GM06990 (cell line): Measurements from ENCODE around the gene ARHGAP25.
A peak's percentile ranks its signal among the peaks of the same experiment; 100 is the strongest.

Experiments
- DNase-seq: peaks from one replicate; pipeline ENCODE4 v3.0.0-alpha.2; 2011; ENCODE audit not compliant: insufficient read length; ENCODE audit errors: extremely low read depth
- H3K27me3 ChIP-seq: replicated peaks from 2 replicates; pipeline ENCODE4 v1.6.0; 2011; ENCODE audit warnings: low read length; ENCODE audit not compliant: control insufficient read depth, insufficient read depth
- H3K36me3 ChIP-seq: 2 replicates; pipeline ENCODE4 v1.5.1; 2011; ENCODE audit warnings: low read length; ENCODE audit not compliant: control insufficient read depth, insufficient read depth
- H3K4me3 ChIP-seq: replicated peaks from 2 replicates; pipeline ENCODE4 v1.5.1; 2011; ENCODE audit warnings: low read depth, mild to moderate bottlenecking, control low read depth, low read length
- TF ChIP-seq, protein P1 (sequence below): IDR thresholded peaks from 2 replicates; pipeline ENCODE4 v1.5.1; 2011; ENCODE audit warnings: low read length, control low read depth, mild to moderate bottlenecking, inconsistent platforms; ENCODE audit not compliant: insufficient read depth, poor library complexity, severe bottlenecking

Gene ARHGAP25

DNA sequence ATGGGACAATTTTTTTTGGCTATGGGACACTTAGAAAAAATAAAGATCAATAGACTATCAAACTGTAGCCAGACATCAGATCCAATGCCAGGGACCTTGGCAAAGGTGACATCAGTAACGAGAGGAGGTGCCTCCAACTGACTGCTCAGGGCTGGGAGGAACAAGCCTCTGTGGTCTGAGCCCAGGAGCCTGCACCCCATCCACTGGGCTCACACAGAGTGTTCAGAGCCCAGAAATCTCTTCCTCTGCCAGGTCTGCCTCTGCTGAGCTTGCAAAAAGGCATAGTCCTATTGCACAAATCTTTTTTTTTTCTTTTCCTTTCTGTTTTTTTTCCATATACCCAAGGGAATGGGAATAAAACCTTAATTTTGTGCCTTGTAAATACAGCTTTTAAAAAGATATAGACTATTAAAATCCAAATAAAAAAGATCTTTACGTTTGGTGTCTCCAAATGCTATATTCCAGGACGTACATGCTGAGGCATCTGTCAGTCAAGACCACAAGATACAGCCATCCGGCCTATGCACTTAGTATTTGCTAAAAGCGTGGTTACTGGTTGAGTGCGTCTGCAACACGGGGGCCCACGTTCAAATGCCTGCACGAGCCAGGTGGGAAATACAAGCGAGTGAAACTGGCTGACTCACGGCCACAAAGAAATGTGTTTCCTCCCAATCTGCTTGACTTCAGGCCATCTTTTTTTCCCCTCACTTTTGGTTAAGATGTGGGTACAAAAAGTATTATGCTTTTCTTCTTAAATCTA is 7.8 kb upstream of the ARHGAP25 start:
- H3K27me3 ChIP-seq: no peaks in the 10 kb centered on the region
- H3K4me3 ChIP-seq: no peak overlapping the region
- DNase-seq: peak; percentile 75
- TF ChIP-seq, protein P1, sequence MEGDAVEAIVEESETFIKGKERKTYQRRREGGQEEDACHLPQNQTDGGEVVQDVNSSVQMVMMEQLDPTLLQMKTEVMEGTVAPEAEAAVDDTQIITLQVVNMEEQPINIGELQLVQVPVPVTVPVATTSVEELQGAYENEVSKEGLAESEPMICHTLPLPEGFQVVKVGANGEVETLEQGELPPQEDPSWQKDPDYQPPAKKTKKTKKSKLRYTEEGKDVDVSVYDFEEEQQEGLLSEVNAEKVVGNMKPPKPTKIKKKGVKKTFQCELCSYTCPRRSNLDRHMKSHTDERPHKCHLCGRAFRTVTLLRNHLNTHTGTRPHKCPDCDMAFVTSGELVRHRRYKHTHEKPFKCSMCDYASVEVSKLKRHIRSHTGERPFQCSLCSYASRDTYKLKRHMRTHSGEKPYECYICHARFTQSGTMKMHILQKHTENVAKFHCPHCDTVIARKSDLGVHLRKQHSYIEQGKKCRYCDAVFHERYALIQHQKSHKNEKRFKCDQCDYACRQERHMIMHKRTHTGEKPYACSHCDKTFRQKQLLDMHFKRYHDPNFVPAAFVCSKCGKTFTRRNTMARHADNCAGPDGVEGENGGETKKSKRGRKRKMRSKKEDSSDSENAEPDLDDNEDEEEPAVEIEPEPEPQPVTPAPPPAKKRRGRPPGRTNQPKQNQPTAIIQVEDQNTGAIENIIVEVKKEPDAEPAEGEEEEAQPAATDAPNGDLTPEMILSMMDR: no peak
- H3K36me3 ChIP-seq: no peaks in the 10 kb centered on the region

DNA sequence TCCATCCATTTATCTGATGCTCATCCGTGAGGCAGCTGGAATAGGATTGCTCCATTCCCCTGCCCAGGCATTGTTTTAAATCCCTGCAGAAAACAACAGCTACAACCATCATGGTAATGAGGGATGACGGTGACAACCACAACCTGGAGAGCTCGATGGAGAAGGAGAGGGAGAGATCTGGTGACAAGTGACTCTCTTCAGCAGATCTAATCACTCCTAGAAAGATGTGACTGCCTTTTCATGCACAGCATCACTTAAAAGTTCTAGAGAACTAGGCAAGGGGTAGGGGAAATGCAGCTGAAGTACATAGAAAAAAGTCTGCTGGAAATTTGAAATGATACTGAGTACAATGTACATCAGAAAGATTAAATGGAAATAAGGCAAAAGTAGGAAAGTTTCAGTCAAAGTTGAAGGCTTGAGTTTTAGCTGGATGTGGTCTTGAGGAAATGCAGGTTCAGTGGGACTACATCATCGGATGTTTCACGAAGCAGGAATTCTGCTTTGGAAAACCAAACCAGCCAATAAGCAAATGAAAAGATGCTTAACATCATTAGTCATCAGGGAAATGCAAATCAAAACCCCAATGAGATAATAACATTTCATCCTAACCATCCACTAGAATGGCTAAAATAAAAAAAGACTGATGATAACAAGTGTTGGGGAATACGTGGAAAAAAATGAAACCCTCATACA is 6.8 kb upstream of the ARHGAP25 start:
- no peak overlapping the region for H3K4me3 ChIP-seq
- H3K36me3 ChIP-seq: no peaks in the 10 kb centered on the region
- H3K27me3 ChIP-seq: no peaks in the 10 kb centered on the region
- no peak for DNase-seq
- TF ChIP-seq, protein P1: no peak

DNA sequence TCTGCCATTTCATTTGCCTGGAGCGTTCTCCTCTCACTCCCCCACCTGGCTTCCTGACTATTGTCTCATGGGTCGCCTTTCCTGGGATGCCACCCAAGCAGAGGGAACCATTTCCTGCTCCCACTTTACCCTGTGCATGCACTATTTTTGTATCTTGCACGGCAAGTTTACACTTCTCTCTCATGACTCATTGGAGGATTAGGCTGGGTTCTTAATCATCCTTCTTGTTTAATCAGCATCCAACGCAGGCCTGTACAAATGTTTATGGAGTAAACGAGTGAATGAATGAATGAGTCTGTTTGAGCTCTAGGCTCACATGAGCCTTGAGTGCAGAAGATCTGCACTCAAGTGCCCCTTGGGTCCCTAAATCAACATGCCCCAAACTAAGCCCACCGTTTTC is 3.8 kb upstream of the ARHGAP25 start:
- no peak overlapping the region for H3K4me3 ChIP-seq
- H3K27me3 ChIP-seq: no peaks in the 10 kb centered on the region
- H3K36me3 ChIP-seq: no peaks in the 10 kb centered on the region
- DNase-seq: no peak
- TF ChIP-seq, protein P1: no peak

DNA sequence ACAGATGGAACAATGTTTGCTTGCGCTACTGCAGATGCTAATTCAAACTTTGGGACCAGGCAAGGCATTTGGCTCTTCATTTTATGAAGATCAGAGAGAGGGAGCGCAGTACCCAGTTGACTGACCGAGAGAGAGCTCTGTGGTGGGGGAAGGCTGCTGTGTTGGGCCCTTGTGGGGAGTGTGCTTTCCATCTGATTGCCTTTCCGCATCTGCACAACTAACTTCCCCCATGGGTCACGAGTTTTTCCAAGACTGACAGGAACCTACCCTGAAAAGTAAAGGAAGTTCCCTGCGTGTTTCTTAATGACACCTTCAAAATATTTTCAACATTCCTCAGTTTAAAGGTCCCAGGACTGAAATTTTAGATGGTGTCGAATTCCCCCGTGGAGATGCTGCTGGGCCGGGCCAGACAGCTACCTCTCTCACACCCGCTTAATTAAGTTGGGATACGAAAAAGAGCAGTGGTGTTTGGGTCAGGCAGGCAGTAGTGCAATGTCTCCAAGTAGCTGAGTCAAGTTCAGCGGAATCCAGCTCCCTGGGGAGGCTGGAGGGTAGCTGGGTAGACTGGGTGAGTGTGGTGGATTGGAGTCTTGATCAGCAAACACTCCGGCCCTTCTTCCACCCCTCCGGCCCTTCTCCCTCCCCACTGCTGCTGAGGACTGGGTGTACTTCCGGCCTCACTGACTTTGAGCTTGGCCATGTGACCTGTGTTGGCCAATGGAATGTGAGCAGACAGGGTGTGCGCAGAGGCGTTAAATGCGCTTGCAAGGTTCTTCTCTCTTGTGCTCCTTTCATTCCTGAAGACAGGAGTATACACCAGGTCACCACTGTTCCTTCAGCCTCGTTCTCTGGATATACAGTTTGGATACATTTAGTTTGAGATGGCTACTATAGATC is 2.3 kb upstream of the ARHGAP25 start:
- no peaks in the 10 kb centered on the region for H3K27me3 ChIP-seq

DNA sequence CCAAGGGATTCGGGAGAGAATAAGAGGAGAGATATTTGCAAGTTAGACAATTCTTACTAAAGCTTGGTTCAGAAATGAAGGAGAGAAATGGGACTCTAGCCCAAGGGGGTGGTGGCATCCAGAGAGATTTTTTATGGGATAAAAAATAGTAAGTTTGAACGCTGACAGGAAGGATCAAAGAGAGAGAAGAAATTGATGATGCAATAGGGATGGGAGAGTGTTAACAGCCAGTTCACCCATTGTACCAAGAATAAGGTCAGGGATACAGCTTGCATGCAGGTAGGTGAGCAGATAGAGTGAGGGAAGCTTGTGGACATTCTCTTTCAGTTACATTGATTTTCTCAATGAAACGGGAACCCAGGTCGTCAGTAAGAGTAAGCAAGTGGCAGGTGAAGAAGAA is 1.2 kb upstream of the ARHGAP25 start:
- H3K27me3 ChIP-seq: no peaks in the 10 kb centered on the region
- TF ChIP-seq, protein P1: no peak

More for the DNA sequence above, 2.3 kb upstream of the ARHGAP25 start:
- TF ChIP-seq, protein P1: no peak
- Histone ChIP-seq H3K36me3 (no peaks in the 10 kb centered on the region), H3K4me3 (no peak overlapping the region)
- DNase-seq: no peak

More for the DNA sequence above, 1.2 kb upstream of the ARHGAP25 start:
- no peak for DNase-seq
- no peaks in the 10 kb centered on the region for H3K36me3 ChIP-seq
- no peak overlapping the region for H3K4me3 ChIP-seq
